BLaER1 (cell line): ENCODE measurements around the gene ADRA2A.

Experiments
- H3K27ac ChIP-seq: shearing (Covaris generic); formaldehyde crosslinking; 2 replicates; pipeline ENCODE4 v1.8.1; 2022
- H3K27me3 ChIP-seq: shearing (Covaris generic); formaldehyde crosslinking; 2 replicates; pipeline ENCODE4 v1.8.1; 2022
- H3K36me3 ChIP-seq: shearing (Covaris generic); formaldehyde crosslinking; 2 replicates; pipeline ENCODE4 v1.8.1; 2022
- H3K4me1 ChIP-seq: shearing (Covaris generic); formaldehyde crosslinking; 2 replicates; pipeline ENCODE4 v1.8.1; 2022
- H3K4me2 ChIP-seq: shearing (Covaris generic); formaldehyde crosslinking; 2 replicates; pipeline ENCODE4 v1.8.1; 2022
- H3K4me3 ChIP-seq: shearing (Covaris generic); formaldehyde crosslinking; 2 replicates; pipeline ENCODE4 v1.8.1; 2022
- H3K9ac ChIP-seq: shearing (Covaris generic); formaldehyde crosslinking; 2 replicates; pipeline ENCODE4 v1.8.1; 2022
- H3K9me3 ChIP-seq: shearing (Covaris generic); formaldehyde crosslinking; 2 replicates; pipeline ENCODE4 v1.8.1; 2022
- H4K20me1 ChIP-seq: shearing (Covaris generic); formaldehyde crosslinking; 2 replicates; pipeline ENCODE4 v1.8.1; 2022
- Cebpa-rat ChIP-seq: shearing (Covaris generic); IDR thresholded peaks from 2 replicates; pipeline ENCODE4 v1.8.1; 2022

ADRA2A gene

DNA sequence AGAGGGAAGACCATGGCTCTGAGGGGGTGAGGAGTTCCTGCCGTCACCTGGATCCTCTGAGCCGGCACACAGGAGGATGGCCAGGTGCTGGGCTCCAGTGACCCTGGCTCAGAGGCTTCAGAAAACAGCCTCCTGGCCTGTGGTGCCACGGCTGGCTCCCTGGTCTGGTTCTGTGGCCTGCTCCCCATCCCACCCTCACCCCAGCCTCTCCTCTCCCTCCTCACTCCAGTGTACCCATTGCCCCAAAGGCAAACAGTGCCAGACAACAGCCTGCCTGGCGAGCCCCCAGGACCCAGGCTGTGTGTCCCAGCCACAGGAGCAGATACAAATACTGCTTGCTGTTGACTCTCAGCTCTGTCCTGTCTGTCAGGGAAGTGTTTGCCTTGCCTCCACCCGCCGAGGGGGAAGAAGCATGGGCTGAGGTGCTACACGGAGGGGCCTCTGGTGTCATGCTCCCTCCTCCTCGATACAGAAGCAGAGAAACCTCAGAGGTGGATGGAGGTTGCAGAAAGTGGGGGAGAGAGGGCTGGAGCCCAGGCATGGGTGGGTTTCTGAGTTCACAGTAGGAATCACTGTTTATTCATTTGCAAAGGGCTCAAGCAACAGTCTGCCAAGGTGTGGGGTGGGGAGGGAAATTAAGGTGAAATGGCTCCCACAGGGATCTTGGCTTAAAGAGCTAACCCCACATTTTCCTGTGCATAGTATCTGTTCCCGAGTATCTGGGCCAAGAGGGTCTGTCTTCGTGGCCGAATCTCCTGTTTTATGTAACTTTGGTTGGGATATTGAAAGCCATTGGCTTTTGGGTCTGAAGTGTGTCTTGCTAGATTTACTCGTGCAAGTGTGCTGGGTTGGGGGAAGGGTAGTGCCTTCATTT, 5.5 kb downstream of the ADRA2A start:
- Histone ChIP-seq H3K9ac (no peak overlapping the region), H3K4me3 (no peak overlapping the region), H3K4me1 (no peaks in the 10 kb centered on the region), H4K20me1 (no peaks in the 10 kb centered on the region), H3K27ac (no peak overlapping the region), H3K9me3 (peaks cover 20% of the 10 kb centered on the region), H3K36me3 (no peaks in the 10 kb centered on the region), H3K4me2 (no peak overlapping the region), H3K27me3 (peaks cover 6% of the 10 kb centered on the region)
- TF ChIP-seq Cebpa-rat: no peak

DNA sequence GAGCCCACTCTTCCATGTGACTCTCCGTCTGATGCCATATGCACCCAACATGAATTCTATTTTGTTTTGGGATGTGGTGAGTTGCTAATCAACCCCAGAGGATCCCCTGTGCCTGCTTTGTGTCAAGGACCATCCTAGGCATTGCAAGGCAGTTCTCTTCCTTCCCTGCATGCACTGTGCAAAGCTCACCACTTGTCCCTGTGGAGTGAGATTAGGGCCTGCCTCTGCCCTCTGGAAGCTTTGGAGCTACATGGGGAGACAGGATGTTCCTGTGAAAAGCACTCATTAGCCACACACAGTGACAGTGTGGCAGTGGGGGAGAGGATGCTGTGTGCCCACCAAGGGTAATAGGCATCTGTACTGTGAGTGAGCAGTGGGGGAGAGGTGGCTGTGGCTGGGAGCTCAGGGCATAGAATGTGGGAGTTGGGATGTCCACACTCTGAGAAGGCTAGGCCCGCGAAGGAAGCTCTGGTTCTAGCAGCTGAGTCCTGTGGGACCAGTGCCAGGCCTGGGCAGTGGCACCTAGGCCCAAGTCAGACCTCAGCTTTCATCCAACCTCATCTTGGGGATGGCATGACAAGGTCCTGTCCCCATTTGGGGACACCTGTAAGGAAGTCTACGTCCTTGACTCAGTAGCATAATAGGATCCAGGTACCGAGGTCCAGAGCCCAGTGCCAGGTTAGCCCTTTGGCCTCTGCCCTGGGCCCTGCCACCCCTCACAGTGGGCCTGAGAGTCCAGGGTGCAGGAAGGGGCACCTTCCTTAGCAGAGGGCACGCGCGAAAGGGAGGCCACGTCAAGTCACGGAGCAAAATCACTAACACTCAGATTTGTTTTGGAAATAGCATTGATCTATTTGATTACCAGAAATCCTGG, 6.6 kb downstream of the ADRA2A start:
- Histone ChIP-seq H3K4me3 (no peak overlapping the region), H3K27me3 (no peaks in the 10 kb centered on the region), H3K36me3 (no peaks in the 10 kb centered on the region), H3K9me3 (peaks cover 9% of the 10 kb centered on the region), H3K4me2 (no peak overlapping the region), H4K20me1 (no peaks in the 10 kb centered on the region), H3K9ac (no peak overlapping the region), H3K27ac (no peak overlapping the region), H3K4me1 (no peaks in the 10 kb centered on the region)
- no peak for TF ChIP-seq Cebpa-rat

DNA sequence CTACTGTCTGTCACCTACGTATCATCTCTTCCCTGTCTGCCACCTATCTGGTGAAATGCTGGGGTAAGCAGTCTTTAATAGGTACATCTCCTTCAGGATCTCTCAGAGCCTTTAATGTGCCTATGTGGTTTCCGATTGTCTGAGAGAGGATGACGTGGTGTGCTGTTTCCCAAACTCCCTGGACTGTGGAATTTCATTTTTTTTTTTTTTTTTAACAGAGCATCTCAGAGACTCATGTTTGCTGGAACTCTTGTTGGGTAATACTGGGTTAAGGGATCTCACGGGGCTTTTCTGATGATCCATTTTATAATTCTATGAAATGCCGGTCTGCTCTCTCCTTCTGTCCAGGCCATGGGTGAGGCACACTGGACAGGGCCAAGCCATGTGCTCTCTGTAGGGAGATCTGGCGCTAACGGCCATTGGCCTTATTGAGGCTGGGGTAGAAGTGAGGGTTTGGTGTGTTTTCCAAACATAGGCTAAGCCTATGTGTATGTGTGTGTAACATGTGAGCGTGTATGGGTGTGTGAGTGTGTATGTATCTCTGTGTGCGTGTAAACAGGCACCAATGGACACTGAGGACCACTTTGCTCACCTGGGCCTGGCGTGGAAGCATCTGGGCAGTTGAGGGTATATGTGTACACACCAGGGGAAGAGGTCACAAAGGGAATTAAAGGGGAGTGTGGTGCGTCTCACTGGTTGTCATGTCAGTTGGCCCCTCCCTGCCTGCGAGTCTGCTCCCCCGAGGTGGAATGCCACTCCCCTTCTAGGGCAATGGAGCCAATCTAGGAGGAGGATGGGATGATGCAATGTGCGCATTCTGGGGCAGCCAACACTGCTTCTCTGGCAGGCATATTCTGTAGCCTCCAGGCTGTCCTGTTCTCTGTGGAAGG, 7.8 kb downstream of the ADRA2A start:
- Histone ChIP-seq H4K20me1 (no peaks in the 10 kb centered on the region), H3K4me2 (no peak overlapping the region), H3K36me3 (no peaks in the 10 kb centered on the region), H3K27ac (no peak overlapping the region), H3K27me3 (no peaks in the 10 kb centered on the region), H3K4me1 (no peaks in the 10 kb centered on the region), H3K9ac (no peak overlapping the region), H3K9me3 (no peaks in the 10 kb centered on the region), H3K4me3 (no peak overlapping the region)
- no peak for TF ChIP-seq Cebpa-rat

DNA sequence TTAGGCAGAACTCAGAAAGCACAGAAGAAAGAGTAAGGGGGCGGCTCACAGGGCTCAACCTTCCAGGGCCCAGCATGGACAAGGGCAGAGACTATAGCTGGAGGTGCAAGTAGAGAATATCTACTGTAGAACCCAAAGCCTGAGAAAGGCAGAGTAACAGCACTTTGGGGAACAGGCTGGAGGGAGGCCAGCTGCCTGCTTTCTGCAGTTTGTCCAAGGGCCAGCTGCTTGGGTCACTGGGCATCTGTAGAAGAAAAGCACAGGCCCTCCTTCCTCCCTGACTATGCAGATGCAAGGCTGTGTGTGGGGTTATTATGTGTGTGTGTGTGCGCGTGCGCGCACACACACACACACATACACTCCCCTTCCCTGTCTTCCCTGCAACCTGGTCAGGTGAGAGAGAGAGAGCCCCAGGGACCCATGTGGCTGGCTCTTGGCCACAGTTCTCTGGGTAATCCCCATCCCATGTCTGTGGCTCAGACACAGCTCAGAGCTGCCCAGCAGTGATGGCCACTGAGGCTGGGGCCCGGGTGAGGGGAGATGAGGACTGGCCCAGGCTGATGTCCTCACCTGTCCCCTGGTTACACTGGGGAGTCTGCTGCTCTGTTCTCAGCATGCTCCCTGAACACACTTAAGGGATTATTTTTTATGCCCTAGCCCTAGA, 9.0 kb downstream of the ADRA2A start:
- TF ChIP-seq Cebpa-rat: no peak
- Histone ChIP-seq H3K9ac (no peak overlapping the region), H3K4me3 (no peak overlapping the region)

DNA sequence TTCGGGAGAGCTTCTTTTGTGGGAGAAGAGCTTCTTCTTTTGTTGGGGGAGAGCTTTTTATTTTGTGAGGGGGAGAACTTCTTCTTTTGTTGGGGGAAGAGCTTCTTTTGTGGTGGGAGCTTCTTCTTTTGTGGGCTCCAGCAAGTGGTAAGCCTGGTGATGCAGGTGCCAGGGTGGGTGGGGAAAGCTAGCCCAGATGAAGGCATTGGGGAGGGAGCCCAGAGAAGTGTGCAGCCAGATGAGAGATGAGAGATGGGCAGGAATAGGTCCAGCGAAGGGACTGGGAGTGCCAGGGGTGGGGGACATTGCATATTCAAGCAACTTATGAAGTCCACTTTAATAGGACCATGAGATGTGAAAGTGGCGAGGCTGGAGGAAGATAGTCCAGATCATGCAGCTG, 9.7 kb downstream of the ADRA2A start:
- no peak for TF ChIP-seq Cebpa-rat
- no peaks in the 10 kb centered on the region for H3K4me1 ChIP-seq
- no peaks in the 10 kb centered on the region for H3K27me3 ChIP-seq
- no peak overlapping the region for H3K9ac ChIP-seq
- H4K20me1 ChIP-seq: no peaks in the 10 kb centered on the region
- no peaks in the 10 kb centered on the region for H3K9me3 ChIP-seq
- H3K27ac ChIP-seq: no peak overlapping the region
- H3K4me2 ChIP-seq: no peak overlapping the region
- no peak overlapping the region for H3K4me3 ChIP-seq
- no peaks in the 10 kb centered on the region for H3K36me3 ChIP-seq

More for the DNA sequence above, 9.0 kb downstream of the ADRA2A start:
- Histone ChIP-seq H3K4me1 (no peaks in the 10 kb centered on the region), H3K4me2 (no peak overlapping the region), H3K9me3 (no peaks in the 10 kb centered on the region), H4K20me1 (no peaks in the 10 kb centered on the region), H3K36me3 (no peaks in the 10 kb centered on the region), H3K27me3 (no peaks in the 10 kb centered on the region), H3K27ac (no peak overlapping the region)

DNA sequence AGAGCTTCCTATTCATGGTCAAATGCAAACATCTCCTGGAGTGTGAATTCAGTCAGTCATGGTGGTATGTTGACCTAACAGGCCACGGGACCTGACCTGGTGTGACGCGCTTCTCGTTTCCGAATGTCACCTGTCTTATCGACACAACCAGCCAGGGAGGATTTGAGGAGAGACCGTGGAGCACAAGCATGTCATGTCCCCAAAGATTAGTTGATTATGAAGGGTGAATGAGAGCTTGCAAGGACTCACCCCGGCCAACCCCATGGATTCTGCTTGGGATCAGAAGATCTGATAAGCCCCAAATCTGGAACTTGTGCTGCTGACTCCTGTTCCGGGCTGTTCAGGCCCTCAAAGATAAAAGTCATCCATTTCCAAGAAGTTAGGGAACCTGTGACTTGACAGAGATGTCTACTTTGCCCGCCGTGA, 10.5 kb downstream of the ADRA2A start:
- H4K20me1 ChIP-seq: no peaks in the 10 kb centered on the region
- H3K9me3 ChIP-seq: no peaks in the 10 kb centered on the region
- TF ChIP-seq Cebpa-rat: no peak
- H3K27ac ChIP-seq: no peak overlapping the region
- H3K4me3 ChIP-seq: no peak overlapping the region
- no peaks in the 10 kb centered on the region for H3K36me3 ChIP-seq
- no peak overlapping the region for H3K4me2 ChIP-seq
- H3K27me3 ChIP-seq: no peaks in the 10 kb centered on the region
- H3K4me1 ChIP-seq: no peaks in the 10 kb centered on the region
- H3K9ac ChIP-seq: no peak overlapping the region

DNA sequence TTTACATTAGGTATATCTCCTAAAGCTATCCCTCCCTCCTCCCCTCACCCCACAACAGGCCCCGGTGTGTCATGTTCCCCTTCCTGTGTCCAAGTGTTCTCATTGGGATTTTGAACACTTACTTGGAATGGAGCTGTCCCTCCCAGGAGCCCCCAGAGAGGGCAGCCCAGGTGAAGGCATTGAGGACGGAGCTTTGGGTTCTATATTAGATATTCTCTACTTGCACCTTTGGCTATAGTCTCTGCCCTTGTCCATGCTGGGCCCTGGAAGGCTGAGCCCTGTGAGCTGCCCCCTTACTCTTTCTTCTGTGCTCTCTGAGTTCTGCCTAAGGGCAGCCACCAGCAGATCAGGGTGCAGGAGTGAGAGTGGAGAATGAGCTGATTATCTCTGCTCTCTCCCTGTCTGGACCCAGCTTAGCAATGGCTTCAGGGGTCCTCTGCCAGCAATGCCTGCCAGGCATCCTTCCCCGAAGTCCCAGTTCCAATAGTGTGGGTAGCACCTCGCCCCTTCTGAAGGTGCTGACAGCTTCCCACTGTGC, 11.2 kb downstream of the ADRA2A start:
- Histone ChIP-seq H3K4me1 (no peaks in the 10 kb centered on the region), H3K4me3 (no peak overlapping the region), H3K36me3 (no peaks in the 10 kb centered on the region), H4K20me1 (no peaks in the 10 kb centered on the region), H3K9me3 (no peaks in the 10 kb centered on the region), H3K4me2 (no peak overlapping the region), H3K27me3 (no peaks in the 10 kb centered on the region), H3K9ac (no peak overlapping the region), H3K27ac (no peak overlapping the region)
- no peak for TF ChIP-seq Cebpa-rat

DNA sequence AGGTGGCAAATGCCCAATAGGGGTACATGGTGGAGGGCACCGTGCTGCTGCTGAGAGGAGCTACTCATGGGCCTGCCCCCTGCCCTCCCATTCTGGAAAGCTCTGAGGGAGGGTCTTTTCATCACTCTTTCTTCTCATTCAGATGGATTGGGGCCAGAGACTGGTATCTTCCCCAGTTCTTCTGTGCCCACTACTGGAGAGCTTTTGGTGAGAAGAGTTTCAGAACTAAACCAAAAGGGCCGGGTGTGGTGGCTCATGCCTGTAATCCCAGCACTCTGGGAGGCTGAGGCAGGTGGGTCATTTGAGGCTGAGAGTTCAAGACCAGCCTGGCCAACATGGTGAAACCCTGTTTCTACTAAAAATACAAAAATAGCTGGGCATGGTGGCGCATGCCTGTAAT, 12.5 kb downstream of the ADRA2A start:
- Histone ChIP-seq H3K4me2 (no peak overlapping the region), H3K4me1 (no peaks in the 10 kb centered on the region), H3K27me3 (no peaks in the 10 kb centered on the region), H3K4me3 (no peak overlapping the region), H4K20me1 (no peaks in the 10 kb centered on the region), H3K36me3 (no peaks in the 10 kb centered on the region), H3K9ac (no peak overlapping the region), H3K27ac (no peak overlapping the region), H3K9me3 (no peaks in the 10 kb centered on the region)
- no peak for TF ChIP-seq Cebpa-rat

DNA sequence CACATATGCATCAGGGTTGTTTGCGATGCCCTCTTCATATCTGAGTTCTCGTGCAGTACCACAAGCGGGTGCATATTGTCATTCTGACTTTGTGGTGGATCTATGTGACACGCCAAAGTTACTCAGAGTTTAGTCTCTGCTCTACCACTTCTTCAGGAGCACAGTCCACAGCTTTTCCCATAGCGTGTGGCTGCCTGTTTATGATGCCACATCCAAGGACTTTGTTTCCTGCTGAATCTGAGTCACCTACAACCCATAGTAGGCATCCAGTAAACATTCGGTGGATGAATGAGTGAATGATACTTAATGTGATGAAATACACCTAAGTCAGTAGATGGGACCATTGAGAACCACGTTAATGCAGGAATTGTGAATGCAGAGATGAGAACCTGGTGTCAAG, 15.0 kb downstream of the ADRA2A start:
- Histone ChIP-seq H3K4me1 (no peaks in the 10 kb centered on the region), H3K27ac (no peak overlapping the region), H3K36me3 (no peaks in the 10 kb centered on the region), H4K20me1 (no peaks in the 10 kb centered on the region), H3K9ac (no peak overlapping the region), H3K27me3 (no peaks in the 10 kb centered on the region), H3K4me3 (no peak overlapping the region), H3K9me3 (no peaks in the 10 kb centered on the region), H3K4me2 (no peak overlapping the region)
- TF ChIP-seq Cebpa-rat: no peak
